Stimulated activated CD4-positive, alpha-beta T cell treated with anti-CD3 and anti-CD28 coated beads, Interleukin-1b, Interleukin-23, amount 100 ng/mL, for 48 hours (primary cell): ENCODE results near the gene FOXB1.

Experiments
- DNase-seq: peaks from one replicate; pipeline ENCODE4 v3.0.0-alpha.2; 2020

Gene FOXB1

GRCh38 chr15:59999612-60000112, 4.4 kb upstream of the FOXB1 start:
- no peak for DNase-seq

DNA sequence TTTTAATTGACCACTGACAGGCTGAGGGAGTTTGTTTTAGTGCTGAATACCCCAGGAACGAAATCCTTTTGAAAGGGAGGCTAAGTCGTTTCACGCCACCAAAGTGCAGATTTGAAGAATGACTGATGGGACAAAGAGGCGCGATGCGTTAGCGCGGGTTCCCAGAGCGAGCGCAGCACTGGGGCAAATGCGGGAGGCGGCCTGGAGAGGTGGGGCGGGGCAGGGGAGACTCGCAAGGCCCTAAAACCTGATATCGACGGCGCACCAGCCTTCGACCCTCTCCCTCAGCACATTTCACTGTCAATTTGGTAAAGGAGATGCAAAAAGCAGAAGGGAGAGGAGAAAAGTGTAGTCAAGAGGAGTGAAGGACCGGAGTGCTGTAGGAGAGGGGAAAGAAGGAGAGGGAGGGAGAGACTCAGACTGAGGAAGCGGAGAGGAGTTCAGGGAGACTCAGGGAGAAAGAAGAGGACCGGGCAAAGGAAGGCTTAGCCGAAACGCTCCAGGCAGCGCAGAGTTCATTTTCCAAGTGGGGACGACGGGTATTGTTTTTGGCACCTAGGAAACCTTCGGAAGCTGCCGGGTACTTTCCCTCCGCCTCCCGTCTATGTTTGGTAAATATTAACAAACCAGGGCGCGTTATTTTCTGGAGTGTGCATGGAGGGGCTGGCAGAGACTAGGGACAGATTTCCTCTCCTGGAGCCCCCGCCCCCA, 3.8 kb upstream of the FOXB1 start:
- DNase-seq: no peak

DNA sequence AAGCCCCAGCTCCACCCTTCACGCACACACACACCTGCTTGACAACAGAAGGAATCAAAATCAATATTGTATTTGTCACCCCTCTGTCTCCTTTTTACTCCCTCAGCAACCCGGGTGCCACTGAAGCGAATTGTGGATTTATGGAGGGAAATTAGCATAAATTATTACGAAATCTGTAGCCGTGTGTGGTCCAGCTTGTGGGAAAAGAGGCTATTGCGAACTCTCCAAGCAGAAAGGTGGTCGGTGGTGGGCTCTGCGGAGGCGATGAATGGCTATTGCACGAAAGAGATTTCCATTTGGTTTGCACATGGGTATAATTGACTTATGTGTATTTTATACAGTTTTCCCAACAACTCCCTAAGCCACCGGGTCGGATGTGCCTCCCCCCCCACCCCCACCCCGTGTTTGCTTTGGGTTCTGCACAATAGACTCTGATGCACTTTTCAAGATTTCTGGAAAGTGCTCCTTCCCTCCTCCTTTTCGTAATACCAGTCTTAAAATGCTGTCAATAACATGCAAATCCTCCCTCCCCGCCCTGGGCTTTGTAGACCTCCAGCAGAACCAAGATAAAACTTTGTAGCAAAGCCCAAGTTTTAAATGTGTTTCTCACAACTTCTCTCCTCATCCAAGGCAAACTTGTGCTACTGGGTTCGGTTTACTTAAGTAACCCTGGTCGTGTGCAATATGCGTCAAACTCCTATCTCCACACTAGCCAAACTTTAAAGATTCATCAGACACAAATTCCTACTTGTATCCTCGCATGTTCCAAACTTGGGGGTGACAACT, 3.1 kb upstream of the FOXB1 start:
- DNase-seq: no peak

DNA sequence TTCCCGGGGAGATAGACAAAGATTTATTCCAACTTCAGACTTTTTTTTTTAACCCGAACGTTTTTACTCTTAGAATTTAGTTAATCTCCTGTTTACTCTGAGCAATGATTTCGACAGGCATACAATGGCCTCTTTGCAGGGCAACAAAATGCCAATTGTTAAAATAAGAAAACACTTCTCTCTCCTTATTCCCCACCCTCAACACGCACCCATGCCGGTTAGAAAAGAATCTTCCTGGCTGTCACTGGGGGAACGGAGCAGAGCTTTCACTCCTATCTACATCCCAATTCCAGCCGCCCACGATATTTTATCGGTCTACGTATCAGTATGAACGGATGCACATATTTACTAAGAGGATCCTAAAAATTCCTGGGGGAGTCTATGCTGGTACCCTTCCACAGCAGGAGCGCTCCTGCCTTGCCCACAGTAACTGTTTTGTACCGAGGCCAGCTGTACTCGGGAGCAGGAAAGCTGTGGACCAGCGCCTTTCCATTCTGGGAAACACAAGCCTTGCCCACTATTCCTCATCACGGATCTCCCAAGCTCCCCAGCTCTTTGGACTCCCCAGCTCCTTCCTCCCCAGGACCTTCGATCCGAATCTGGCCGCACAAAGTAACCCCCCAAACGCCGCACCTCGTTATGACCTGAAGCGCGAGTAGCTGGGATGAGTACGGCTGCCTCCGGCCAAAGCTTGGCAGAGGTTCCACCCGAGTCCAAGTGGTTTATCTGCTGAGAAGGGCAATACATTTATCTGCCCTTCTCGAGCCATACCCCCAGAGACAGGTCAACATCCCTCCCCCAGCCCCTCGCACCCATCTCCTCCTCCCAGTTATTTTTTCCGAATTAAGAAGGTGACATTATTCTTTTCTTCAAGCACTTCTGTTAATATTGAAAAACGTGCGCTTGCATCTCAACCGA, 2.2 kb upstream of the FOXB1 start:
- no peak for DNase-seq

DNA sequence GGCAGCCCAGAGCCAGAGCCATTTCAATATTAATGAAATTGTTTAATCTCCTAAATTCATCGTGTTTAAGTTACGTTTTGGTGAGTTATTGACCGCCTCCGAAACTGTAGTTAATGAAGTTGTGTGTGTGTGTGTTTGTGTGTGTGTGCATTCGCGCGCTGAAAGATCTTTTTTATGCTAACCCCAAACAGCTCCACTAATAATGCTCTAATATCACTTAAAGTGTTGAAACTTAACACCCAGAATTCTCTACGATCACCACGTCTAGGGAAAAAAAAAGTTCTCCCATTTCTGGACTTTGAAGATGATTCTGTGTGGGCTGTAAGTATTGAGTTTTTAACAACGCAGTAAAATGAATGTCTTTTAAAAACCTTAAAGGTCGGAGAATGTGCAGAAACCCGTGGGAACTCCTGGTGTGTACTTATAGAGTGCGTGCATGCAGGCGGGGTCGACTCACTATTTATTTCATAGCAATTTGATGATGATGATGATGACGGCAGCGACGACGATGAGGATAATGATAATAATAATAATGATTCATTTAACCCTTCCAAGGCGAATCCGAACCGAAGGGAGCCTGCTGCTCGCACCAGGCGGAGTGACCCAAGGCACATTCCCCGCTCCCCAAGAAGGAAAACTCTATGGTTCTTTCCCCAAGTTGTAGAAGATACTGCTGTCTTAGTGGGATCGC, 1.4 kb upstream of the FOXB1 start:
- DNase-seq: no peak

GRCh38 chr15:60003243-60004008, 685 bp upstream of the FOXB1 start:
- DNase-seq: no peak

DNA sequence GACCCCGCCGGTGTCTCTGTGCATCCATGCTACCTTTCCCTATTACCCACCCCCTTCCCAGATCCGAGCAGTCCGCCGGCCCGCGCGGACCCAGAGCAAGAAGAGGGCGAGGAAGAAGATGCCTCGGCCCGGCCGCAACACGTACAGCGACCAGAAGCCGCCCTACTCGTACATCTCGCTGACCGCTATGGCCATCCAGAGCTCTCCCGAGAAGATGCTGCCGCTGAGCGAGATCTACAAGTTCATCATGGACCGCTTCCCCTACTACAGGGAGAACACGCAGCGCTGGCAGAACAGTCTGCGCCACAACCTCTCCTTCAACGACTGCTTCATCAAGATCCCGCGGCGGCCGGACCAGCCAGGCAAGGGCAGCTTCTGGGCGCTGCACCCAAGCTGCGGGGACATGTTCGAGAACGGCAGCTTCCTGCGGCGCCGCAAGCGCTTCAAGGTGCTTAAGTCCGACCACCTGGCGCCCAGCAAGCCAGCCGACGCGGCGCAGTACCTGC, 788 bp downstream of the FOXB1 start:
- DNase-seq: no peak

DNA sequence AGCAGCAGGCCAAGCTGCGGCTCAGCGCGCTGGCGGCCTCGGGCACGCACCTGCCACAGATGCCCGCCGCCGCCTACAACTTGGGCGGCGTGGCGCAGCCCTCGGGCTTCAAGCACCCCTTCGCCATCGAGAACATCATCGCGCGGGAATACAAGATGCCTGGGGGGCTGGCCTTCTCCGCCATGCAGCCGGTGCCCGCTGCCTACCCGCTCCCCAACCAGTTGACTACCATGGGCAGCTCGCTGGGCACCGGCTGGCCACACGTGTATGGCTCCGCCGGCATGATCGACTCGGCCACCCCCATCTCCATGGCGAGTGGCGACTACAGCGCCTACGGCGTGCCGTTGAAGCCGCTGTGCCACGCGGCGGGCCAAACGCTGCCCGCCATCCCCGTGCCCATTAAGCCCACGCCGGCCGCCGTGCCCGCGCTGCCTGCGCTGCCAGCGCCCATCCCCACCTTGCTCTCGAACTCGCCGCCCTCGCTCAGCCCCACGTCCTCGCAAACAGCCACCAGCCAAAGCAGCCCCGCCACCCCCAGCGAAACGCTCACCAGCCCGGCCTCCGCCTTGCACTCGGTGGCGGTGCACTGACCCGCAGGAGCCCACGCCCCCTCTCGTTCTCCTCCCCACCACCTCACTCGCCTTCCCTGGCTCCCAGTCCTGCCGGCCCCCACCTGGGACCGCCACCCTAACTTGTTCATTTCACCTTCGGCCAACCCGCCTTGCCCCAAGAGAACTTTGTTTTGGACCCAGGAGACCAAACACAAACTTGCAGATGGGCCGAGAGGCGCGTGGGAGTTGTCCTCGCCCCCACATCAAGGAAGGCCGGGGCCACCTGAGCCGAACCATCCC, 1.5 kb downstream of the FOXB1 start:
- no peak for DNase-seq

GRCh38 chr15:60006203-60006862, 2.2 kb downstream of the FOXB1 start:
- peak; percentile 54 for DNase-seq

DNA sequence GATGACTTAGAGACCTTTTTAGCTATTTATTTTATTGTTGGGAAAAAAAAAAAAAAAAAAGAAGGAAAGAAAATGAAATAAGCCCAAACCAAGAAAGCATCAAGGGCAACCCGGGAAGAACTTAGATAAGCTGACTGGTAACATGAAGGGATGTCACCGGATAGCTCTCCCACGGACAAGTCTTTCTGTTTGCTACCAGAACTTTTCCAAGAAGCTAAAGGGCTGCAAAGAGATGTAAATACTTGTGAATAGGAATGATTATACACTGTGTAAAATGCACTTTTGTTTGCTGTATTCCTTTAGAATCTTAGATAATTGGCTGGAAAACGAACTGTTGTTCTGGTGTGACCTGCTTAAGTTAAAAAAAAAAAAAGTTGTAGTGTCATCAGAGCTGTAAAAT, 2.8 kb downstream of the FOXB1 start:
- DNase-seq: no peak

DNA sequence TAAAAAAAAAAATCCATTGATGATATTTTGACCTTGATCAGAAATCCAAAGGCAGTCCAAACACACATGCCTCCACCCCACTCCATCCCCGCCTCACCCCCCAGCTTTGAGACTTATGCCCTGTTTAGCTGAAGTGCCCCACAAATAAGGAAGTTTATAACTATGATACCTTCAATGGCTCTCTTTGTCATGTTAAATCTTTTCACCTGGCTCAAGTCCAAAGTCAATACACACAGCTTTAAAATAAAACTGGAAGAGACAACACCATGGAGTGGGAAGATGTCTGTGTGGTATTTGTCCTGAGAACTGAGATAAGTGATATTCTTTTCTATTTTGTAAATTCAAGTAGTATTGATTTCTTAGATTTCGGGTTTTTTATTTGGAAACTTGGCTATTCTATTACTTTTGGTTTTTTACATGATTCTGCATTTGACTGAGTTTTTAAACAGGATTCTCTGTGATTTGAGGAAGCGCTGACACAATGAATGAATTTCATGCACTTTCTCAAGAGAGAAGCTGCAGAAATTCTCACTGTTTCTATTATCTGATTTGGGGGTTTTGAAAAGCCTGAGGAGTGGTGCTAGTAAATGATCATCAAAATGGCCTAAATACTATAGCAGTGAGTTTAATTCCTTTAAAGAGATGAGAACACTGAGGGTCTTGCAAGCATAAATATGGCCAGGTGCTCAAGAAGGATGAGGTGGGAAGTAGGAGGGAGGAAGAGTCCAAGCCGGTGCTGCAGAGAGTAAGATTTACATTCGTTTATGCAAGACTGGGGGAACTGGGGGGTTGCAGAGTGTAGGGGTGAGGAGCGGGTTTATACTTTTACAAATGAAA, 5.2 kb downstream of the FOXB1 start:
- DNase-seq: no peak

DNA sequence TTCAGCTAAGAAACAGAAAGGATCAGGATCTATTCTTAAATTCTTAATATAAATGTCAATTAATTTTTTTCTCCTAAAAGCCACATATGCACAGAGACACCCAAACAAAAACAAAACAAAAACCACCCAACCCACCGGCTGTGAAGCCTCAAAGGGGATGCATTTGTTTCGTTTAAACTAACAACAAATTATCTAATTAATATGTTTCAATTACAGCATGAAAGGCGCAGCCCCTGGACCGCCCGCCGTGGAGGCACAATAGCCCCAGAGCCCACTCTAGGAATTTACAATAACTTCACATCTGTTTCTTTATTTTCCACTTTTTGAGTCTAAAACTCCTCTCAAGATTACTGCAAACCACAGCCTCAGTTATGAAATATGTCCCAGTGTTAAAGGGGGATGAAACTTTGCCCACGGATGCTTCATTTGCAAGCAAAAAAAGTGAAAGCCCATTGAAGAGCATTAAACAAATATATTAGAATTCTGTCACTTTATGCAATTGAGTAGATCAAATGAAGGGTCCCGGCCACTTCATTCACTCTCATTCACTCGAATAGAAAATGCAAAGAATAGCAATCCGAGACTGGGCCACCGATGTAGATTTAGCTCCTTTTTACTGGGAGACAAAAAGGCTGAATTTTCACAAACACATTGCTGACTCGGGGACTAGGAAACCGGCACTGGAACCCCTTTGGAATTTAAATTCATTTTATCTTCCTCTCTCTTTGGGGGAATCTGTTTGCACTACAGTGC, 6.0 kb downstream of the FOXB1 start:
- no peak for DNase-seq

GRCh38 chr15:60010858-60011257, 6.7 kb downstream of the FOXB1 start:
- DNase-seq: no peak

GRCh38 chr15:60012695-60013094, 8.6 kb downstream of the FOXB1 start:
- no peak for DNase-seq

- DNase-seq: no peak
These were observed 13.7 kb downstream of the FOXB1 start for GRCh38 chr15:60017538-60018520.

- no peak for DNase-seq
These were observed 16.6 kb downstream of the FOXB1 start for GRCh38 chr15:60020736-60021135.
